HL-60 (cell line): ENCODE data around the gene NHLRC2.

Experiments used
- GABPA ChIP-seq: IDR thresholded peaks from 2 replicates; pipeline ENCODE4 v1.6.1; 2012; ENCODE audit warnings: low read depth
- POLR2AphosphoS5 ChIP-seq: IDR thresholded peaks from 2 replicates; pipeline ENCODE4 v1.6.1; 2012; ENCODE audit warnings: low read depth
- SPI1 ChIP-seq: IDR thresholded peaks from 2 replicates; pipeline ENCODE4 v1.6.1; 2012; ENCODE audit warnings: low read depth, mild to moderate bottlenecking, borderline replicate concordance
- TF ChIP-seq, protein P1 (sequence below): IDR thresholded peaks from one replicate; pipeline ENCODE4 v1.5.1; 2011; ENCODE audit warnings: low read length, control low read depth, inconsistent platforms; ENCODE audit not compliant: insufficient read depth
- TF ChIP-seq, protein P2 (sequence below): IDR thresholded peaks from 2 replicates; pipeline ENCODE4 v1.6.1; 2012; ENCODE audit warnings: low read depth; ENCODE audit not compliant: insufficient replicate concordance

DNA sequence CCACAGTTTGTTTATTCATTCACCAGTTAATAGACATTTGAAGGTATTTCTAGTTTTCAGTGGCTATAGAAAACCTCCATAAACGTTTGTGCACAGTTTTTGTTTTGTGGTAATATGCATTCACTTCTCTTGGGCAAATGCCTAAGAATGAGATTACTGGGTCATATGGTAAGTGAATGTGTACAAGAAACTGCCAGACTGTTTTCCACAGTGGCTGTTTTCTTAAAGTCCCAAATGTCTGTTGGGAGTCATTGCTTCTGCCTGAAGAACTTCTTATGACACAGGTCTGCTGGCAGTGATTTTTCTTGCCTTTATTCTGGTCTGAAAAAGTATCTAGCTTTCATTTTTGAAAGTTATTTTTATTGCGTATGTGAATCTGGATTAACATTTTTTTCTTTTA is 35.5 kb downstream of the NHLRC2 start:
- no peak for TF ChIP-seq GABPA
- TF ChIP-seq, protein P1, sequence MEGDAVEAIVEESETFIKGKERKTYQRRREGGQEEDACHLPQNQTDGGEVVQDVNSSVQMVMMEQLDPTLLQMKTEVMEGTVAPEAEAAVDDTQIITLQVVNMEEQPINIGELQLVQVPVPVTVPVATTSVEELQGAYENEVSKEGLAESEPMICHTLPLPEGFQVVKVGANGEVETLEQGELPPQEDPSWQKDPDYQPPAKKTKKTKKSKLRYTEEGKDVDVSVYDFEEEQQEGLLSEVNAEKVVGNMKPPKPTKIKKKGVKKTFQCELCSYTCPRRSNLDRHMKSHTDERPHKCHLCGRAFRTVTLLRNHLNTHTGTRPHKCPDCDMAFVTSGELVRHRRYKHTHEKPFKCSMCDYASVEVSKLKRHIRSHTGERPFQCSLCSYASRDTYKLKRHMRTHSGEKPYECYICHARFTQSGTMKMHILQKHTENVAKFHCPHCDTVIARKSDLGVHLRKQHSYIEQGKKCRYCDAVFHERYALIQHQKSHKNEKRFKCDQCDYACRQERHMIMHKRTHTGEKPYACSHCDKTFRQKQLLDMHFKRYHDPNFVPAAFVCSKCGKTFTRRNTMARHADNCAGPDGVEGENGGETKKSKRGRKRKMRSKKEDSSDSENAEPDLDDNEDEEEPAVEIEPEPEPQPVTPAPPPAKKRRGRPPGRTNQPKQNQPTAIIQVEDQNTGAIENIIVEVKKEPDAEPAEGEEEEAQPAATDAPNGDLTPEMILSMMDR = no peak
- TF ChIP-seq, protein P2, sequence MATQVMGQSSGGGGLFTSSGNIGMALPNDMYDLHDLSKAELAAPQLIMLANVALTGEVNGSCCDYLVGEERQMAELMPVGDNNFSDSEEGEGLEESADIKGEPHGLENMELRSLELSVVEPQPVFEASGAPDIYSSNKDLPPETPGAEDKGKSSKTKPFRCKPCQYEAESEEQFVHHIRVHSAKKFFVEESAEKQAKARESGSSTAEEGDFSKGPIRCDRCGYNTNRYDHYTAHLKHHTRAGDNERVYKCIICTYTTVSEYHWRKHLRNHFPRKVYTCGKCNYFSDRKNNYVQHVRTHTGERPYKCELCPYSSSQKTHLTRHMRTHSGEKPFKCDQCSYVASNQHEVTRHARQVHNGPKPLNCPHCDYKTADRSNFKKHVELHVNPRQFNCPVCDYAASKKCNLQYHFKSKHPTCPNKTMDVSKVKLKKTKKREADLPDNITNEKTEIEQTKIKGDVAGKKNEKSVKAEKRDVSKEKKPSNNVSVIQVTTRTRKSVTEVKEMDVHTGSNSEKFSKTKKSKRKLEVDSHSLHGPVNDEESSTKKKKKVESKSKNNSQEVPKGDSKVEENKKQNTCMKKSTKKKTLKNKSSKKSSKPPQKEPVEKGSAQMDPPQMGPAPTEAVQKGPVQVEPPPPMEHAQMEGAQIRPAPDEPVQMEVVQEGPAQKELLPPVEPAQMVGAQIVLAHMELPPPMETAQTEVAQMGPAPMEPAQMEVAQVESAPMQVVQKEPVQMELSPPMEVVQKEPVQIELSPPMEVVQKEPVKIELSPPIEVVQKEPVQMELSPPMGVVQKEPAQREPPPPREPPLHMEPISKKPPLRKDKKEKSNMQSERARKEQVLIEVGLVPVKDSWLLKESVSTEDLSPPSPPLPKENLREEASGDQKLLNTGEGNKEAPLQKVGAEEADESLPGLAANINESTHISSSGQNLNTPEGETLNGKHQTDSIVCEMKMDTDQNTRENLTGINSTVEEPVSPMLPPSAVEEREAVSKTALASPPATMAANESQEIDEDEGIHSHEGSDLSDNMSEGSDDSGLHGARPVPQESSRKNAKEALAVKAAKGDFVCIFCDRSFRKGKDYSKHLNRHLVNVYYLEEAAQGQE = no peak
- no peak for TF ChIP-seq POLR2AphosphoS5
- no peak for TF ChIP-seq SPI1
